Measurements from ENCODE around the gene SPSB3.
A peak's percentile ranks its signal among the peaks of the same experiment; 100 is the strongest.

The SPSB3 gene

DNA sequence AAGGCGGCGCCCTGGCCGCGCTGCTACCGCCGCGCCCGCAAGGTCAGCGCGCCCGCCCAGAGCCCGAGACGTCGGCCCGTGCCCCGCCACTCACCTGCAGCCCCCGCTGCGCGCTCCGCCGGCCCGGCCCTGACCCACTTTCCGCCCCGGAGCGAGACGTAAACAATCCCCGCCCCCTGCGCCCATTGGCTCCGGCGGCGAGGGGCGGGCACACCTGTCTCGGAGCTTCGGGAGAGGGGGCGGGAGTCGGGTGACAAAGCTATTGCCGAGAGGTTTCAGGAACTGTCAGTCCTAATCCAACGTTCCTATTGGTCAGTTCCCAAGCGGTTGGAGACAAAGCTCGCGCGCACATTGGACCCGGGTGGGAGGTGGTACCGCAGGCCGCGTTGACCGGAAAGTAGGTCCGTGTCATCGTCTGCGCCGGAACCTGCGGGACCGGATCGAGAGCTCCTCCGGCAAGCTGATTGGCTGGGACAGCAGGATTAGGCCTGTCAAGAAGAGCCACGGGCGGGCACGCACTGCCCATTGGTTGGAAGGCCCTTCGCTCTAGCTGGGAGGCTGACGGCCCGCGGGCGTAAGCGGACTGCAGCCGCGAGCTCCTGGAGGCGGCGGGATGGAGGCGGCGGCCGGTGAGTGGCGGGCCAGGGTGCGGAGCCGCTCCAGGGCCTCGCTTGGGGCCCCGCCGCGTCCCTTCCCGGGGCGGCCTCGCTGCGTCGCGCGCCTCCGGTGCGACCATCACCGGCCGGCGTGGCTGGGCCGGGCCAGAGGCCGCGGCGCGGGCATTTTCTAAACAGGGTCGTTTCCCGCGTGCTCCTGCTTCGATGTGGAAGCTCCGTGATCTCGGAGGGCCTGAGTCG is at the start of gene SPSB3, which contains the start of gene NUBP2:
Gene SPSB3, minus strand, starts transcription at position 164 of the 857 bp plus-strand sequence. CDS start 1,088 bp downstream, outside the sequence.
Gene NUBP2, plus strand, starts transcription at position 553 of the 857 bp plus-strand sequence. Its CDS starts 61 bp downstream, at position 614.
- peak; percentile 99 for DNase-seq

DNA sequence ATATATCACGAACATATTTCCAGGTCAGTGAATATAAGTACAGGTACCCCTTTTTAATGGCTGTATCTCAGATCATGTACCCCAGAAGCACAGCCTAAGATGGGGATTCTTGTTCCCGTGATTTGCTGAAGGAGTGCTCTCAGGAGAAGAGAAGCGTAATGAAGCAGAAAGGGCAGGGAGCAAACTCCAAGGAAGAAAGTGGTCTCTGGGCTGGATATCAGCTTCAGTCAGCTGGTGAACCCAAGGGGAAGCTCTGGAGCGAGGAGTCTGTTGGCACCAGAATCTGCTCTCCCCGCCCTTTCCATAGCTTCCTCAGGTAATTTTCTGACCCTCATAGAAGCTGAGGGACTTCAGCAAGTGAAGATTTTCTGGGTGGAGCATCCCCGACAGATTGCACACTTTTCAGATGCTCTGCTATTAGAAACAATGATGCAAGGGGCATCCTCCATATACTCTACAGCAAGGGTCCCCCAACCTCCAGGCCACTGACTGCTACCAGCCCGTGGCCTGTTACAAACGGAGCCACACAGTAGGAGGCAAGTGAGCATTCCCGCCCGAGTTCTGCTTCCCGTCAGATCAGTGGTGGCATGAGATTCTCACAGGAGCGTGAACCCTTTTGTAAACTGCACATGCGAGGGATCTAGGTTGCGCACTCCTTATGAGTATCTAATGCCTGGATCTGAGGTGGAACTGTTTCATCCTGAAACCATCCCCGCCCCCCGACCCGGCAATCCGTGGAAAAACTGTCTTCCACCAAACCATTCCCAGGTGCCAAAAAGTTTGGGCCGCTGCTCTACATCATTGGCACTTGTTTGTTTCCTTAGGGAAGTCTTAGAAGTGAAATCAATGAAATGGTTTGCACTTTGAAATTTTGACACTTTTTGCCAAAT is 49.1 kb upstream of the SPSB3 start:
- DNase-seq = no peak

- no peak for DNase-seq
Observed at GRCh38 chr16:1830213-1830612, 47.8 kb upstream of the SPSB3 start.

DNA sequence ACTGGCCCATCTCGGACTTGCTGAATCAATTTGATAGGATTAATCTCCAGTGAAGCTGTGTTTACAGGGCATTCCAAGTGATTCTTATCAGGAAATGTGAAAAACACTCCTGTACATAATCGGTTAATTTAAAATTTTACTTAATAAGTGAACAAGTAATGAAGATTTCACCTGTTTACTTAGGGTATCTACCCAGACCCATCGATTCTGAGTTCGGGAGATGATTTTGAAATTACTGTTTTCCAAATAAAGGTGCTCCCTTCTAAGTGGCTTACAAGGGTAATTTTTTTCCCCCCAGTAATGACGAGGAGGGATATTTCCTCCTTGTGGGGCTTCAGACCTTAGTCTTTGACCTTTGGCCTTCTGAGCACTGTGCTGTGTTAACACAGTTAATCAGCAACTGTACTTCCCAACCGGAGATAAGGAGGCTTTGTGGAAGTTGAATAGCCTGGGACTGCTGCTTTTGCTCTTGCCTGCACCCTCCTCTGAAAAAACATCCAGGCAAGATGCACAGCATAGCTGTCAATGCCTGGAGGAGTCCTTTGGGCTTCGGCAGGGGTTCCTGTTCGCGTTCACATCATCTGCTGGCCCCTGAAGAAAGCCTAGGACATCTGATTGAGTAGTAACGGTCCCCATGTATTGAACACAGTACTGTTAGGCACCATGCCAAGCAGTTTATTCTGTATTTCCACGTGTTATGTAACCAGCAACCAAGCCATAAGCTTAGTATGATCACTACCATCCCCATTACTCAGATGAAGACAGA is 46.5 kb upstream of the SPSB3 start:
- no peak for DNase-seq

DNA sequence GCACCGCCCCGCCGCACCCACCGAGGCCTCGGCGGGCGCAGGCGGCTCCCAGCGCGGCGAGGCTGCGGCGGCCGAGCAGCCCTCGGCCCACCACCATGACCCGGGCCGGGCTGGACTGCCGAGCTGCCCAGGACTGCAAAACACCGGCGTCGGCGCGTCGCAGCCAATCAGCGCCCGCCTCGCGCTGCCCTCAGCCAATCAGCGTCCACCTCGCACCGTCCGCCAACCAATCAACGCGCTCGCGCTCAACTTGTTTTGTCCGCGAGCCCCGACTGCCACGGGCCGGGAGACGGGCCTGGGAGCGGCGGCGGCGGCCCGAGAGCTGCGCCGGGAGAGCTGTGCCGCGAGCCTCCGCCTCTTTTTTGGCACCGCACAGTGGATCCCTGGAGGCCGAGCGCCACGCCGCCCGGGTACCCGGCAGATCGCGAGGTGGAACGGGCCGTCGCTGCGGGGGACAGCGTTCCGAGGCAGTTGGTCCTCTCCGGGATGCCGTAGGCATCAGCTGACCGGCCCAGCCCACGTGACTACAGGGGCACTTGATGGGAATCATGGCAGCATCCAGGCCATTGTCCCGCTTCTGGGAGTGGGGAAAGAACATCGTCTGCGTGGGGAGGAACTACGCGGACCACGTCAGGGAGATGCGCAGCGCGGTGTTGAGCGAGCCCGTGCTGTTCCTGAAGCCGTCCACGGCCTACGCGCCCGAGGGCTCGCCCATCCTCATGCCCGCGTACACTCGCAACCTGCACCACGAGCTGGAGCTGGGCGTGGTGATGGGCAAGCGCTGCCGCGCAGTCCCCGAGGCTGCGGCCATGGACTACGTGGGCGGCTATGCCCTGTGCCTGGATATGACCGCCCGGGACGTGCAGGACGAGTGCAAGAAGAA is 44.6 kb upstream of the SPSB3 start, which contains the start of the genes FAHD1 and HAGH:
Gene FAHD1, plus strand, starts transcription at position 516 of the 883 bp plus-strand sequence. Its CDS starts 33 bp downstream, at position 549.
Gene HAGH, minus strand, starts transcription at position 135 of the 883 bp plus-strand sequence. Its CDS starts 38 bp downstream, at position 97.
- peak; percentile 94 for DNase-seq

DNA sequence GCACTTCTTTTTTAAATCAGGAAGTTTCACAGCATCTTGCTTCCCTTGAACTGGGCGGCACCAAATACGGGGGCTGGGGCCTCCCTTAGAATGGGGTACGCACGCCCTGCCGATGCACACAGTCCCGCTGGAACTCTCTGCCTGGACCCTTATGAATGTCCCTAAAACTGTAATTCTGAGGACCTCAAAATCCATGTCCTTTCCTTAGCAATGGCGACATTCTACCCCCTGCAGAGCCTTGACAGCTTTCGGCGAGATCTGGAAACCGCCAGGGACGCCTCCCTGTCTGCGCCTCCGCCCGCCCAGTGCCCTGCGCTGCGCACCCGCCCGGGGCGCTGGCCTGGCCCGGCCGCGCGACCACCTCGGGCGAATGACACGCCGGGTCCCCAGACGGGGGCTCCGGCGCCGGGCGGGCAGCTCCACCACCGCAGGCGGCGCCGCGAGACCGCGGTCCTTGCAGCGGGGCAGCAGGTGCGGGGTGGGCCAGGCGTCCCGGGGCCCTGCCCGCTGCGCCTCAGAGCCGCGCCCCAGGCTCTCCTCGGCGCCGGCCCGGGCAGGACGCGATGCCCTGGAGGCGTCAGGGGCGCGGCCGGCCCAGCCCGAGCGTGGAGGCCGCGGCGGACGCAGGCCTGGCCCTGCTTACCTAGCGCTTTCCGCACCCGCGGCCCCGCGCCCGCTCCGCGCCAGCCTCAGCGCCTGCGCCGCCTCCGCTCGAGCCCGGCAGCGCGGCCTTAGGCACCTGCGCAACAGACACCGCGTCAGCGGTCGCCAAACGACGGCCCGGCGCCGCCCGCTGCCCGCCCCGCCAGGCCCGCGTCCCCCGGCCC is 43.7 kb upstream of the SPSB3 start:
- peak; percentile 45 for DNase-seq

DNA sequence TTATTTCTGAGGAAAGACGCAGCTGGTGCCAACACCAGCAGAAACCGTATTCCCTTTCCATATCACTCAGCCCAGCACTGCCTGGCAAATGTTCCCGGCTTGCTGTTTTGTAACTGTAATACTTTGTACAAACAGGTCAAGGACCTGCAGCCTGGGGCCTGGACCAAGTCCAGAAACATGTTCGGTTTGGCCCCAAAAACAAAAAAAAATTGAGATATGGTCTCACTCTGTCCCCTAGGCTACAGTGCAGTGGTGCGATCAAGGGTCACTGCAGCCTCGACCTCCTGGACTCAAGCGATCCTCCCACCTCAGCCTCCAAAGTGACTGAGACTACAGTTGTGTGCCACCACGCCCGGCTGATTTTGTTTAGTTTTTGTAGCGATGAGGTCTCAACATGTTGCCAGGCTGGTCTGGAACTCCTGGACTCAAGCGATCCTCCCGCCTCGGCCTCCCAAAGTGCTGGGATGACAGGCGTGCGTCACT is 43.1 kb upstream of the SPSB3 start:
- DNase-seq = no peak

- DNase-seq = no peak
Observed at GRCh38 chr16:1823821-1824220, 41.5 kb upstream of the SPSB3 start.

DNA sequence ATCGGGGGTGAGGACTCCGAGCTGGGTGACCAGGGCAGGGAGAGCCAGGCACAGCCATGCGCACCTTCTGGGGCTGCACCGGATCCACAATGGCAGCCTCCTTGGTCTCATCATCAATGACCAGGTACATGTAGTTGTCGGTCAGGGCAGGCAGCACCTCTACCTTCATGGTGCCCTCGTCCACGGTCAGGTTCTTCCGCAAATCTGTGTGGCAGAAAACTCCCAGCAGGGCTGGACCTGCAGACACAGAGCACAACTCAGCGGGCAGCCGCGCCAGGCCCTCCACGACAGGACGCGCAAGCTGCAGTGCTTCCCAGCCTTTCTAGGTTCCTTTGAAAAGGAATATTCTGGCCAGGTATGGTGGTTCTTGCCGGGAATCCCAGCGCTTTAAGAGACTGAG is 40.4 kb upstream of the SPSB3 start:
- no peak for DNase-seq

DNA sequence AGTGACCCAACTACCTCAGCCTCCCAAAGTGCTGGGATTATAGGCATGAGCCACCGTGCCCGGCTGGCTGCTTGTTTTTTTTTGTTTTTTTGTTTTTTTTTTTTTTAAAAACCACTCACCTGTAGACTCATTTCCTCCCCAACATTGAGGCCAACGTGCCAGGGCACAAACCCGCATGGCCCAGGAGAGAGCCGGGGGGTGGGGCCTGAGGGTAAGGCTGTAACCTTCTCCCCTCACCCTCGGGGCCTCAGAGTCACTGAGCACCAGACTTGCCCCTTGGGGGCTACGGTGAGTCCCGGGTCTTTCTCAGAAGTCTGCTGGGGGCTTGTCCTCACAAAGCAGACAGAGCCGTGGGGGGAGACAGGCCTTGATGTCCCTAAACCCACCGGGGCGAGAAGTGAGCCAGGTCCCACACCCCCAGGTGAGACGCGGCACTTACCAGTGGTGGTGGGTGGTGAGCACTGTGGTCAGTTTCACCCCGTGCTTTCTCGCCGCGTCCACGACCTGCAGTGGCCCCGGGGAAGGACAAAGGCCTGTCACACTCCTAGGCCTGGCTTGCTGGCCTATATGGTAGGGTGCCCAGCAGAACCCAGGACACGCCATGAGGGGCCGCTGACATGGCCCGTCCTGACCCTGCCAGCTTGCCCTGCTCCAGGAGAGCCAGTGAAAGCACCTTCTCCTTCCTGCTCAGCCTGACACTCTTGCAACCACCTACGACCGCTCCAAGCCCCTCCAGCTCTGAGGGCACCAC is 39.7 kb upstream of the SPSB3 start:
- no peak for DNase-seq

DNA sequence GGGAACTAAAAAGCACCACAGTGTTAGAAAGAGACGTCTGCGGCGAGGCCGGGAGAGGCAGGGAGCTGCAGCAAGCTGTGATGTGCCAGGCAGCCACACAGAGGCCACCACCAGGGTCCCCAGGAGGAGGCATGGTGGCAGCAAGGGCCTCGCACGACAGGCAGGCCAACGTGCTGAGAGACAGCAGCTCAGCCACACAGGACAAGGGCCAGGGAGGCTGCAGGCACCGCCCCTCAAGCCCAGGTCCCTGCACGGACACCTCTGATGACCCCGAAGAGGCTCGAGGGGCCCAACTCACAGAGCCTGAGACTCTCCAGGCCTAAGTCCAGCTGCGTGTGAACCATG is 38.5 kb upstream of the SPSB3 start:
- no peak for DNase-seq

DNA sequence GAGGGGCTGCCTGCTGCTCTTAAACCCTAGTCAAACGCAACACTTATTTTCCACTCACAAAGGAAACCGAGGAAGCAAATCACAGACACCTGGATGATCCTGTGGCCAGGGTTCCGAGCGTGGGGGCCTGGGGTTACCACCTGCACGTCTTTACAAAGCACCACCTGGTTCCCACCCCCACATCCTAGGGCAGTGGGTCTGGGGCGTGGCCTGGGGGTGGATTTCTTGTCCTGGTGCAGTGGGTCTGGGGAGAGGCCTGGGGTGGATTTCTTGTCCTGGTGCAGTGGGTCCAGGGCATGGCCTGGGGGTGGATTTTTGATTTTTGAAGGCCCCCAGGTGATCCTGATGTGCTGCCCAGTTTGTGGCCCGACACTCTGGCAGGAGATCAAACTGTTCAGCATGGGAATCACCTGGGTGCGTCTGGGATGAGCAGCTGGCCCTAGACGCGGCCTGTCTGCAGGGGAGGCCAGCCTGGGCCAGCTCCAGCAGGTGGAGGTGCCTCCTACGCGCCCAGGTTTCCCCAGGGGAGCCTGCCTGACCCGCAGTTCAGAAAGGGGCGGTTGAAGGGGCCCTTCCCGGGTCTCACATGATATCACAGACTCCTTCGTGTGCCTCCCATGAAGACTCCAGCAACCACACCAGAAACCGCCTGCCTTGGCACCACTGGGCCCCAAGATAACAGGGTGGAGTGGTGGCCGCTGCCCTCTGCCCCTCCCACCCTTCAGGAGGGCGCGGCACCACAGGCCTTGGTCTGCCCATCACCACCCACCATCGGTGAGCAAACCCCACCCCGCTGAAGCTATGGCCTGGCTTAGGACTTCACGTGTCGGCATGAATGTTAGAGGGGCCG is 38.0 kb upstream of the SPSB3 start:
- DNase-seq = no peak

DNA sequence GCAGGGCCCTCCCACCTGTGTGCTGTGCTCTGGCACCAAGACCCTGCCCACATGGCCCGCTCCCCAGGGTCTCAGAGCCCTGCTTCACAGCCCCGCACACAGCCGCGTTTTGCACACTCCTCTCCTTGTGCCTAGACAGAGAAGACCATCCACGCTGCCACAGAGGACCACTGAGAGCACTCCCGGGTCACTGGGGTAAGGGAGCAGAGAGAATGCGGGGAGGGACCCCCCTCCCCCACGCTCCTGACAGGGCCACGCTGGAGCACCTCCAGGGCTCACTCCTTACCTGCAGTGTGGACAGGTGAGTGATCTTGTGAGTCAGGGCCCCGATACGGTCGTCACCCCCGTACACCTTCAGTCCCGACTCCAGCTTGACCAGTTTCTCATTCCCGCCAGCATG is 37.2 kb upstream of the SPSB3 start:
- no peak for DNase-seq

- DNase-seq = no peak
Observed at GRCh38 chr16:1818873-1819525, 36.6 kb upstream of the SPSB3 start.

GRCh38 chr16:1818204-1818872 is 36.0 kb upstream of the SPSB3 start:
- DNase-seq = no peak

DNA sequence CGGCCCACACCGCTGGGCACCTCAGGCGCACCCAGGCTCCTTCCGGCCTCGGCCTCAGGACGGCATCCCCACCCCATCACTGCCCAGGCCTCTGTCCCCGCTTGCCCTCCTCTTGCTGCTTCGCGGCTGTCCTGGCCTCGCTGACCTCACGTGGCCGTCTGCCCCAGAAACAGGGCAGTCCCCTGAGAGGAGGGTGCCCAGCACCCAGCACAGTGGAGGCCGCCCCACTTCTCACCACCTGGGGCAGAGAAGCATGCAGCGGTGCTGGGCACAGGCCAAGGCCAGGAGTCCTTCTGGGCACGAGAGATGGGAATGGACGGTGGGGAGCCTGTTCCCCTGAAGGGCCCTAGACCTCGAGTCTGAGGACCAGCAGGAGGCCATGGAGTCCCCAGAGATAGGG is 35.3 kb upstream of the SPSB3 start:
- DNase-seq = no peak

DNA sequence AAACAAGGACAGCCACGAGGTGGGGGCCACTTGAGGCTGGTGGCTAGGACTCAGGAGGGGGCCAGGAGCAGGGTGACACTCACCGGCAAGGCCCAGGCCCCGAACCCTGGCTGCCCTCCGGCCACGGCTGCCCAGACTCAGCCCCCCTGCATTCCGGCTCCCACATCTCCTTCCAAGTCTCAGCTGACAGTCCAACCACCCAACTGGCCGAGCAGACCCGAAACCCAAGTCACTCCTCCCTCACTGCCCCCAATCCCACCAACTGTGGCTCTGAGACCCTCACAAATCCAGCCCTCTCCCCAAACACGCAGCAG is 34.9 kb upstream of the SPSB3 start:
- DNase-seq = no peak
